Activated T-helper 17 cell treated with anti-CD3 and anti-CD28 coated beads, Interleukin-2, amount 50 U/mL, for 72 hours (primary cell): ENCODE data around the gene PSMB5. TPM values are rescaled to one million over a fixed set of nuclear protein-coding genes. Genes with fewer than 3 reads are reported as not detected.
"Not testable (repeated sequence)": the region's sequence is repeated elsewhere in the genome, so short reads cannot be mapped to it uniquely, and the experiment has no call there.

Experiments
- ATAC-seq: fragments of 150-1000 bp; cut with Tn5 transposase; replicated peaks from 2 replicates; pipeline ENCODE4 v1.10.0; 2021; ENCODE audit warnings: mild to moderate bottlenecking, moderate library complexity
- H3K27ac Mint-ChIP-seq: one replicate; pipeline ENCODE4 v1.8.0; 2022; ENCODE audit warnings: mixed read lengths
- H3K27me3 Mint-ChIP-seq: one replicate; pipeline ENCODE4 v1.8.0; 2022; ENCODE audit warnings: mixed read lengths
- H3K36me3 Mint-ChIP-seq: one replicate; pipeline ENCODE4 v1.8.0; 2022; ENCODE audit warnings: low read depth, mild to moderate bottlenecking, mixed read lengths
- H3K4me1 Mint-ChIP-seq: one replicate; pipeline ENCODE4 v1.8.0; 2022; ENCODE audit warnings: mixed read lengths
- H3K4me3 Mint-ChIP-seq: one replicate; pipeline ENCODE4 v1.8.0; 2022; ENCODE audit warnings: mild to moderate bottlenecking, mixed read lengths
- H3K9me3 Mint-ChIP-seq: one replicate; pipeline ENCODE4 v1.8.0; 2022; ENCODE audit warnings: mixed read lengths
- total RNA-seq, 2 donors: library from RNA; stranded (reverse); gene quantifications; one replicate each; pipeline ENCODE4 v1.2.3, GENCODE V29; 2022

The PSMB5 gene
- total RNA-seq, 2 donors from 2014 or later = 85.8 to 151 TPM

GRCh38 chr14:23021434-23021833, 13.3 kb downstream of the PSMB5 start:
- ATAC-seq = no peak
- H3K4me3 Mint-ChIP-seq = no peak overlapping the region

GRCh38 chr14:23020143-23021128, 14.3 kb downstream of the PSMB5 start:
- Mint-ChIP-seq H3K9me3 (no peaks in the 10 kb centered on the region), H3K4me1 (peaks cover 13% of the 10 kb centered on the region), H3K27ac (no peak overlapping the region), H3K4me3 (no peak overlapping the region), H3K27me3 (no peaks in the 10 kb centered on the region), H3K36me3 (peaks cover 28% of the 10 kb centered on the region)
- no peak for ATAC-seq

More at GRCh38 chr14:23021434-23021833, 13.3 kb downstream of the PSMB5 start:
- no peak overlapping the region for H3K27ac Mint-ChIP-seq
- H3K4me1 Mint-ChIP-seq = peaks cover 19% of the 10 kb centered on the region
- H3K9me3 Mint-ChIP-seq = no peaks in the 10 kb centered on the region
- peaks cover 38% of the 10 kb centered on the region for H3K36me3 Mint-ChIP-seq
- H3K27me3 Mint-ChIP-seq = no peaks in the 10 kb centered on the region

- Mint-ChIP-seq H3K27ac (no peak overlapping the region), H3K4me1 (peaks cover 4% of the 10 kb centered on the region), H3K36me3 (peaks cover 5% of the 10 kb centered on the region), H3K9me3 (no peaks in the 10 kb centered on the region), H3K27me3 (no peaks in the 10 kb centered on the region), H3K4me3 (no peak overlapping the region)
- ATAC-seq = no peak
These were observed 16.6 kb downstream of the PSMB5 start for GRCh38 chr14:23018107-23018506.

GRCh38 chr14:23017091-23017490, 17.6 kb downstream of the PSMB5 start:
- no peaks in the 10 kb centered on the region for H3K36me3 Mint-ChIP-seq
- no peak overlapping the region for H3K4me3 Mint-ChIP-seq
- no peaks in the 10 kb centered on the region for H3K27me3 Mint-ChIP-seq
- H3K27ac Mint-ChIP-seq = no peak overlapping the region
- H3K4me1 Mint-ChIP-seq = no peaks in the 10 kb centered on the region
- H3K9me3 Mint-ChIP-seq = no peaks in the 10 kb centered on the region
- no peak for ATAC-seq

- Mint-ChIP-seq H3K36me3 (no peaks in the 10 kb centered on the region), H3K27me3 (no peaks in the 10 kb centered on the region), H3K27ac (no peak overlapping the region), H3K4me3 (no peak overlapping the region), H3K9me3 (no peaks in the 10 kb centered on the region), H3K4me1 (no peaks in the 10 kb centered on the region)
- ATAC-seq = no peak
These were observed 19.1 kb downstream of the PSMB5 start for GRCh38 chr14:23015618-23016017.

GRCh38 chr14:23013749-23014054, 21.0 kb downstream of the PSMB5 start:
- peaks cover 11% of the 10 kb centered on the region for H3K4me1 Mint-ChIP-seq

GRCh38 chr14:23013054-23013748, 21.5 kb downstream of the PSMB5 start:
- Mint-ChIP-seq H3K9me3 (no peaks in the 10 kb centered on the region), H3K27me3 (no peaks in the 10 kb centered on the region), H3K36me3 (no peaks in the 10 kb centered on the region), H3K4me3 (no peak overlapping the region), H3K27ac (no peak overlapping the region), H3K4me1 (peaks cover 15% of the 10 kb centered on the region)
- no peak for ATAC-seq

More at GRCh38 chr14:23013749-23014054, 21.0 kb downstream of the PSMB5 start:
- H3K27ac Mint-ChIP-seq, ATAC-seq, H3K9me3 Mint-ChIP-seq, H3K4me3 Mint-ChIP-seq, H3K36me3 Mint-ChIP-seq, H3K27me3 Mint-ChIP-seq: not testable (repeated sequence)

GRCh38 chr14:23009939-23010726, 24.6 kb downstream of the PSMB5 start, which contains the start of gene C14orf93:
C14orf93 (minus strand) TSS chr14:23010143; CDS start chr14:22999023, 11,120 bp downstream.
- no peaks in the 10 kb centered on the region for H3K27me3 Mint-ChIP-seq
- H3K4me1 Mint-ChIP-seq = peaks cover 16% of the 10 kb centered on the region
- peak; percentile 42 for ATAC-seq
- no peaks in the 10 kb centered on the region for H3K36me3 Mint-ChIP-seq
- no peaks in the 10 kb centered on the region for H3K9me3 Mint-ChIP-seq
- peak within 1 kb of the TSS; percentile 89 for H3K27ac Mint-ChIP-seq
- H3K4me3 Mint-ChIP-seq = peak within 1 kb of the TSS; percentile 99

GRCh38 chr14:23009483-23009938, 25.2 kb downstream of the PSMB5 start:
- Mint-ChIP-seq H3K4me1 (peaks cover 20% of the 10 kb centered on the region), H3K27me3 (no peaks in the 10 kb centered on the region), H3K4me3 (peak overlapping the region; percentile 99), H3K36me3 (no peaks in the 10 kb centered on the region), H3K27ac (peak overlapping the region; percentile 89), H3K9me3 (no peaks in the 10 kb centered on the region)
- no peak for ATAC-seq

GRCh38 chr14:23008831-23009230, 25.9 kb downstream of the PSMB5 start:
- no peak for ATAC-seq
- peaks cover 20% of the 10 kb centered on the region for H3K4me1 Mint-ChIP-seq
- peak overlapping the region; percentile 45 for H3K27ac Mint-ChIP-seq
- H3K27me3 Mint-ChIP-seq = no peaks in the 10 kb centered on the region
- no peaks in the 10 kb centered on the region for H3K9me3 Mint-ChIP-seq
- peak overlapping the region; percentile 99 for H3K4me3 Mint-ChIP-seq
- H3K36me3 Mint-ChIP-seq = no peaks in the 10 kb centered on the region

GRCh38 chr14:23006544-23007419, 27.9 kb downstream of the PSMB5 start:
- Mint-ChIP-seq H3K4me1 (peaks cover 20% of the 10 kb centered on the region), H3K4me3 (peak overlapping the region; percentile 99), H3K27ac (peak overlapping the region; percentile 97), H3K27me3 (no peaks in the 10 kb centered on the region), H3K9me3 (no peaks in the 10 kb centered on the region), H3K36me3 (no peaks in the 10 kb centered on the region)
- peak; percentile 98 for ATAC-seq

- Mint-ChIP-seq H3K9me3 (no peaks in the 10 kb centered on the region), H3K4me1 (peaks cover 20% of the 10 kb centered on the region), H3K36me3 (no peaks in the 10 kb centered on the region), H3K4me3 (peak overlapping the region; percentile 99), H3K27me3 (no peaks in the 10 kb centered on the region), H3K27ac (peak overlapping the region; percentile 97)
- no peak for ATAC-seq
These were observed 28.5 kb downstream of the PSMB5 start for GRCh38 chr14:23006188-23006534.

GRCh38 chr14:23005451-23006187, 29.1 kb downstream of the PSMB5 start:
- H3K9me3 Mint-ChIP-seq = no peaks in the 10 kb centered on the region
- no peaks in the 10 kb centered on the region for H3K36me3 Mint-ChIP-seq
- peaks cover 20% of the 10 kb centered on the region for H3K4me1 Mint-ChIP-seq
- ATAC-seq = no peak
- H3K27me3 Mint-ChIP-seq = no peaks in the 10 kb centered on the region
- H3K4me3 Mint-ChIP-seq = peak overlapping the region; percentile 99
- H3K27ac Mint-ChIP-seq = peak overlapping the region; percentile 97
